Right lobe of liver (tissue), 6 donors: ENCODE measurements around the gene GRB10. TPM values are rescaled to one million over a fixed set of nuclear protein-coding genes. Genes with fewer than 3 reads are reported as not detected.

Experiments
- ATAC-seq, 4 donors: fragments of 200-7000 bp; cut with Tn5 transposase; one replicate each; pipeline ENCODE4 v1.9.1; 2020; ENCODE audit warnings: mild to moderate bottlenecking in 4 of 4, moderate library complexity in 4 of 4
- DNase-seq, 3 donors: peaks; one replicate each; pipeline ENCODE4 v3.0.0-alpha.2; 2020
- H3K27ac ChIP-seq, 3 donors: fragments of 200-600 bp; one replicate each; pipeline ENCODE4 v1.8.0; 2022
- H3K27me3 ChIP-seq, 2 donors: fragments of 200-600 bp; one replicate each; pipeline ENCODE4 v1.8.0; 2022
- H3K36me3 ChIP-seq, 4 donors: fragments of 200-600 bp; sonication (generic) in 1 of 4; one replicate each; pipeline versions ENCODE4 v1.5.1 to v1.8.0; 2017 to 2022; ENCODE audit warnings: control low read depth in 1 of 4
- H3K4me1 ChIP-seq, 4 donors: fragments of 200-600 bp; sonication (generic) in 1 of 4; one replicate each; pipeline versions ENCODE4 v1.5.1 to v1.8.0; 2017 to 2022; ENCODE audit warnings: control low read depth in 1 of 4
- H3K4me3 ChIP-seq, 3 donors: fragments of 200-600 bp; one replicate each; pipeline ENCODE4 v1.8.0; 2022
- H3K9me3 ChIP-seq, 4 donors: fragments of 200-600 bp; sonication (generic) in 1 of 4; one replicate each; pipeline versions ENCODE4 v1.5.1 to v1.8.0; 2017 to 2022; ENCODE audit warnings: control low read depth in 1 of 4
- POLR2A ChIP-seq: fragments of 450-650 bp; IDR thresholded peaks from one replicate; pipeline ENCODE4 v1.6.1; 2017; ENCODE audit warnings: antibody characterized with exemption, mild to moderate bottlenecking
- WGBS: methylation state at CpG from one replicate; pipeline ENCODE4 v1.1.6; 2018; ENCODE audit warnings: low coverage, low lambda C conversion rate; ENCODE audit not compliant: insufficient coverage; ENCODE audit errors: missing lambda C conversion rate; 5-methylcytosine and 5-hydroxymethylcytosine counted together
- intact Hi-C, 2 donors: fragments of 100-400 bp; cut with DNase I; formaldehyde crosslinking; loops; one replicate each; pipeline versions ENCODE4 v1.11.2 to v1.14.1; 2022
- total RNA-seq, 6 experiments: library from RNA; depleted of rRNA in 2 of 6; stranded (reverse); fragments of >200 nt in 2 of 6; fragmentation: NEBNext Ultra II Directional in 3 of 6; extraction: Animal tissue kit (Norgen Biotek cat#: 25700) in 3 of 6; gene quantifications; one replicate each; pipeline versions ENCODE4 v1.1.0 to v1.2.4, GENCODE V29; 2016 to 2023
- TF ChIP-seq, protein P1 (sequence below), 4 donors: fragments of 200-600 bp in 3 of 4; fragments of 450-650 bp in 1 of 4; IDR thresholded peaks; one replicate each; pipeline versions ENCODE4 v1.5.1 to v1.8.0; 2016 to 2022; ENCODE audit warnings: antibody characterized with exemption in 4 of 4, mild to moderate bottlenecking in 2 of 4
- donor health status: DM: no; HTN: yes; CAD: no.
- donor health status: DM: no; HTN: no; CAD: no.
- donor health status: DM: no; HTN: no; CAD: no.
- donor health status: DM: no; HTN: yes; CAD: no.
- donor health status: DM: no; HTN: yes; CAD: no.

Gene GRB10
- total RNA-seq, 6 experiments from 2014 or later, result 24.9 to 55.5 (median 40.0) TPM

DNA sequence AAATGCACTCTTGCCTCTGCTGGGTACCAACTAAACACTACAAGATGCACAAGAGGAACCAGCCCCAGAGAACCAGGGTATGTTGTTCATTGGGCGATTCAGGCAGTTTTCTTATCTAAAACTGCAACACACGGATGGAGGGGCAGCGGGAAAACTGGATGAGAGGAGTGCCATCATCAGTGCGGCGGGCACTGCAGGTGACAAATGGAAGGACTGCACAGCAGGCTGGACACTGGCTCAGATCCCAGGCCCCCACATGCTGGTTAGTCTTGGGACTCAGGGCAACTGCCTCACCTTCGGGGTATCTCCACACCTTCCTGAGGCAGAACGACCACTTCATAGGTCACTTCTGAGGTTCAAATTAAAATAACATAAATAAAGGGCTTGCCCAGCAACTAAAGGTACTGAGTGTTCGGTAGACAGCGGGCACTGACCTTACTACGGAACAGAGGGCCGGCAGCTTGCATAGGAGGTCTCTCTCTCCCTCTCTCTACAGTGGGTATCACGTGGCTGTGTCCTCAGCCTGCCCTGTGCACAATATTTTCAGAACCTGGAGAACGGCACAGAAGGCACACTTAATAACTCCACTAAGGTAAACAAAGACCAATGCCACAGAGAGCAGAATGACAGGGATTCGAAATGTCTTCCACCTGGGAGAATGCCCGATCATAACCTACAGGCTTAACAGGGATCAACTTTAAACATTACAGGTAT is 72.1 kb downstream of the GRB10 start:
- intact Hi-C loops, result no loop called here
- Histone ChIP-seq H3K36me3 (no peaks in the 10 kb centered on the region), H3K27me3 (no peaks in the 10 kb centered on the region), H3K27ac (no peak overlapping the region), H3K4me3 (no peak overlapping the region), H3K9me3 (no peaks in the 10 kb centered on the region), H3K4me1 (peaks cover 0 to 49% (median 3%) of the 10 kb centered on the region in 4 donors)
- DNase-seq (no peak), ATAC-seq (peak in 2 of 4 donors; percentile 2 to 41)
- 67% methylated on average over 8 of the region's 15 CpGs for WGBS
- no peak for TF ChIP-seq POLR2A
- TF ChIP-seq, protein P1, sequence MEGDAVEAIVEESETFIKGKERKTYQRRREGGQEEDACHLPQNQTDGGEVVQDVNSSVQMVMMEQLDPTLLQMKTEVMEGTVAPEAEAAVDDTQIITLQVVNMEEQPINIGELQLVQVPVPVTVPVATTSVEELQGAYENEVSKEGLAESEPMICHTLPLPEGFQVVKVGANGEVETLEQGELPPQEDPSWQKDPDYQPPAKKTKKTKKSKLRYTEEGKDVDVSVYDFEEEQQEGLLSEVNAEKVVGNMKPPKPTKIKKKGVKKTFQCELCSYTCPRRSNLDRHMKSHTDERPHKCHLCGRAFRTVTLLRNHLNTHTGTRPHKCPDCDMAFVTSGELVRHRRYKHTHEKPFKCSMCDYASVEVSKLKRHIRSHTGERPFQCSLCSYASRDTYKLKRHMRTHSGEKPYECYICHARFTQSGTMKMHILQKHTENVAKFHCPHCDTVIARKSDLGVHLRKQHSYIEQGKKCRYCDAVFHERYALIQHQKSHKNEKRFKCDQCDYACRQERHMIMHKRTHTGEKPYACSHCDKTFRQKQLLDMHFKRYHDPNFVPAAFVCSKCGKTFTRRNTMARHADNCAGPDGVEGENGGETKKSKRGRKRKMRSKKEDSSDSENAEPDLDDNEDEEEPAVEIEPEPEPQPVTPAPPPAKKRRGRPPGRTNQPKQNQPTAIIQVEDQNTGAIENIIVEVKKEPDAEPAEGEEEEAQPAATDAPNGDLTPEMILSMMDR (IDR thresholded peaks at IDR 0.05), result no peak

DNA sequence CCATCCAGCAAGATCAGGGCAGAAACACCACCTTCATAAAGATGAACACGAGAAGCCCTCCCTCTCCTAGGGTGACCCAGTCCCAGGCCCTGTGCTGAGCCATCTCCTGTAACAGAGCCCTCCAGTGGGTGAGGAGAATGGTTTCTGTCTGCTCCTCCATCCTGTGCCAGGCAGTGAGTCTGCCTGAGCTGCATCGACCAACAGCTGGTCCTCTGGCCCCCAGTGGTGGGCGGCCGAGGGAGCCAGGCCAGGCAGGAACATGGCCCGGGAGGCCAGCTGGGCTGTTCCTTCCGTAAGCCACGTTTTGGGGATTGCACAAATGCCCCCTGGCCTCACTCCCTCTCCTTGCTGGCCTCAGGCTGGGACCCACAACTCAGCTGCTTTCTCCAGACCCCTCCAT is 73.5 kb downstream of the GRB10 start:
- Histone ChIP-seq H3K9me3 (no peaks in the 10 kb centered on the region), H3K27ac (peak overlapping the region; percentile 7 to 81 (median 72)), H3K4me3 (no peak overlapping the region), H3K36me3 (no peaks in the 10 kb centered on the region), H3K27me3 (no peaks in the 10 kb centered on the region), H3K4me1 (peaks cover 0 to 50% (median 2%) of the 10 kb centered on the region in 4 donors)
- no peak for TF ChIP-seq POLR2A
- TF ChIP-seq, protein P1 (IDR thresholded peaks at IDR 0.05), result no peak
- intact Hi-C loops, result no loop called here
- peak in 2 of 4 donors; percentile 10 to 15 for ATAC-seq
- no peak for DNase-seq
- no CpG with 5 or more reads among the region's 7 CpGs for WGBS

DNA sequence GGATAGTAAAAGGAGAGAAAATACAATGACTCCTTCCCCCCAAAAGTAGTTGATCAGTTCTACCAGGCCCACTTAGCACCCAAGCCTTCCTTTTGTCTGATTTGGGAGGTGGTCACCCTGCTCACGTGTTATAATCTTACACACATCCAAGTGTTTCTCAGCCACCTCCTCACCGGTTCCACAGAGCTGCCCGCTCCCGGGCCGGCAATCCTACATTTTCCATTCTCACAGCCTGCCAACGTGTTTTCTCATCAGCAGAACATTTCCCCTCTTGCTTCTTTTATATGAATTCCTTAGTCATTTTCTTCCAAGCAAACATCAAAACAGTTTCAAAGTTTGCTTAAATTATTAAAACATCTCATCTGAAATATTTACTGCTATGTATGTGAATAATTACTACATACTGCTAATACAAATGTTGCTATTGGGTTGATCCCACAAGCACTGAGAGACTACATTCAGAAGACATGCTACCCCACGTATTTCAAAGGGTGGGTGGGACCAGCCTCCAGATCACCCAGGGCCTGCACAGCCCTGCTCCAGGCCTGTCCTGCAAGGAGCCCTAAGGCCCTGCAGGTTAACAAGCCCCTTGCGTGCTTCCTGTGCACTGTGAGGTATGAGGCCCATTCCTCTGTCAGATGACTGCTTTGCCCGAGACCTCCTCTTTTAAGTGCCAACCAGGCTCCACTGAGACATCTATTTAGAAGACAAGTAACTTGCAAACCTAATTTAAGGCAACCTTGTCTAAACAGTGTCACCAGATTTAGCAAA is 75.3 kb downstream of the GRB10 start:
- Histone ChIP-seq H3K27ac (peak overlapping the region; percentile 62 to 81 (median 72)), H3K27me3 (no peaks in the 10 kb centered on the region), H3K9me3 (no peaks in the 10 kb centered on the region), H3K4me1 (peaks cover 0 to 46% (median 6%) of the 10 kb centered on the region in 4 donors), H3K4me3 (no peak overlapping the region), H3K36me3 (no peaks in the 10 kb centered on the region)
- intact Hi-C loops, result no loop called here
- 84% methylated on average over 8 of the region's 9 CpGs for WGBS
- no peak for ATAC-seq
- no peak for DNase-seq
- no peak for TF ChIP-seq POLR2A
- TF ChIP-seq, protein P1 (IDR thresholded peaks at IDR 0.05), result no peak

DNA sequence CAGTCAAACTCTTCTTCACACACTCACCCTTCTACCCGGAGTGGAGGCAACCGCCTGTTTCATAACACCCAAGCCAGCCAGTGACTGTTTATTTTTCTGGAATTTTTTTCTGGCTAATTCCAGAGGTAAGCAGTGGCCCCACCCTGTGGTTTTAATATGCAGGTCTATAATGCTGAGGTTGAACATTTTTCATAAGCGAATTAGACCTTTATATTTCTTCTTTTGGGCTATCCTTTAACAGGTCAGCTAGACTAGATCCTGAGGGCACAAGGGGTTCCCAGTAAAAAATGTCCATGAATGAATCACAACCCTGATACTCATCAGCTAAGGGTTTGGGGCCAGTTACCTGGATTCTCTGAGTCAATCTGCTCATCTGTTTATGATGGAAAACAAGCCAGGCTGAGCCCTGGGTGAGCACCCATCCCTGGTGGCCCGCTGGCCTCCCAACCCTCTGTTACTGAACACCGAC is 76.2 kb downstream of the GRB10 start:
- peaks cover 0 to 40% (median 6%) of the 10 kb centered on the region in 4 donors for H3K4me1 ChIP-seq
- no peaks in the 10 kb centered on the region for H3K9me3 ChIP-seq
- intact Hi-C loops, result no loop called here
- peaks cover 0 to 4% (median 0%) of the 10 kb centered on the region in 4 donors for H3K36me3 ChIP-seq
- WGBS, result 35% methylated on average over 4 of the region's 5 CpGs
- DNase-seq (peak in 1 of 3 donors; percentile 67), ATAC-seq (peak; percentile 67 to 82 (median 72))
- no peak for TF ChIP-seq POLR2A
- TF ChIP-seq, protein P1 (IDR thresholded peaks at IDR 0.05), result peak in 3 of 4 donors; percentile 6 to 12 (median 10)
- H3K27ac ChIP-seq, result peak overlapping the region; percentile 36 to 81 (median 62)
- H3K27me3 ChIP-seq, result no peaks in the 10 kb centered on the region
- no peak overlapping the region for H3K4me3 ChIP-seq
